ENCODE data around the gene TXNDC11.

TXNDC11 gene

GRCh38 chr16:11752856-11753255, 10.2 kb upstream of the TXNDC11 start:
- no peak for DNase-seq

- DNase-seq = no peak
These were observed 7.4 kb upstream of the TXNDC11 start for GRCh38 chr16:11750056-11750455.

GRCh38 chr16:11748404-11749254, 6.0 kb upstream of the TXNDC11 start:
- no peak for DNase-seq

- no peak for DNase-seq
These were observed 5.3 kb upstream of the TXNDC11 start for GRCh38 chr16:11747949-11748403.

GRCh38 chr16:11744075-11744470, 1.4 kb upstream of the TXNDC11 start:
- DNase-seq = no peak

- DNase-seq = peak in 1 of 2 donors; percentile 41
These were observed 834 bp upstream of the TXNDC11 start for GRCh38 chr16:11743308-11744074.

- no peak for DNase-seq
These were observed 543 bp downstream of the TXNDC11 start for GRCh38 chr16:11742093-11742535.

GRCh38 chr16:11740567-11740966, 2.1 kb downstream of the TXNDC11 start:
- DNase-seq = no peak

GRCh38 chr16:11738742-11739544, 3.7 kb downstream of the TXNDC11 start:
- no peak for DNase-seq

- no peak for DNase-seq
These were observed 4.9 kb downstream of the TXNDC11 start for GRCh38 chr16:11737713-11738112.

- no peak for DNase-seq
These were observed 5.8 kb downstream of the TXNDC11 start for GRCh38 chr16:11736903-11737302.

GRCh38 chr16:11735787-11736186, 6.9 kb downstream of the TXNDC11 start:
- DNase-seq = no peak

GRCh38 chr16:11734653-11735043, 8.0 kb downstream of the TXNDC11 start:
- no peak for DNase-seq

GRCh38 chr16:11734025-11734652, 8.5 kb downstream of the TXNDC11 start:
- no peak for DNase-seq

GRCh38 chr16:11731222-11731621, 11.4 kb downstream of the TXNDC11 start:
- no peak for DNase-seq

GRCh38 chr16:11729787-11730186, 12.9 kb downstream of the TXNDC11 start:
- DNase-seq = no peak

- DNase-seq = no peak
These were observed 14.7 kb downstream of the TXNDC11 start for GRCh38 chr16:11727796-11728543.

GRCh38 chr16:11726008-11726407, 16.6 kb downstream of the TXNDC11 start:
- no peak for DNase-seq

GRCh38 chr16:11725457-11725856, 17.2 kb downstream of the TXNDC11 start:
- DNase-seq = no peak

- DNase-seq = no peak
These were observed 20.2 kb downstream of the TXNDC11 start for GRCh38 chr16:11722468-11722808.

GRCh38 chr16:11721781-11722467, 20.7 kb downstream of the TXNDC11 start:
- DNase-seq = no peak

Data from bone marrow (tissue), 2 donors.